GM20000 (cell line): ENCODE data around the gene MYBBP1A.

Experiments
- DNase-seq: peaks from one replicate; pipeline ENCODE4 v3.0.0; 2012; ENCODE audit warnings: low spot score
- TF ChIP-seq, protein P1 (sequence below): IDR thresholded peaks from 2 replicates; pipeline ENCODE4 v1.5.1; 2012; ENCODE audit warnings: mild to moderate bottlenecking, control low read depth; ENCODE audit errors: extremely low read depth, missing control alignments

The MYBBP1A gene

GRCh38 chr17:4516735-4517134 lies 38.4 kb downstream of the MYBBP1A start:
- DNase-seq: no peak
- TF ChIP-seq, protein P1, sequence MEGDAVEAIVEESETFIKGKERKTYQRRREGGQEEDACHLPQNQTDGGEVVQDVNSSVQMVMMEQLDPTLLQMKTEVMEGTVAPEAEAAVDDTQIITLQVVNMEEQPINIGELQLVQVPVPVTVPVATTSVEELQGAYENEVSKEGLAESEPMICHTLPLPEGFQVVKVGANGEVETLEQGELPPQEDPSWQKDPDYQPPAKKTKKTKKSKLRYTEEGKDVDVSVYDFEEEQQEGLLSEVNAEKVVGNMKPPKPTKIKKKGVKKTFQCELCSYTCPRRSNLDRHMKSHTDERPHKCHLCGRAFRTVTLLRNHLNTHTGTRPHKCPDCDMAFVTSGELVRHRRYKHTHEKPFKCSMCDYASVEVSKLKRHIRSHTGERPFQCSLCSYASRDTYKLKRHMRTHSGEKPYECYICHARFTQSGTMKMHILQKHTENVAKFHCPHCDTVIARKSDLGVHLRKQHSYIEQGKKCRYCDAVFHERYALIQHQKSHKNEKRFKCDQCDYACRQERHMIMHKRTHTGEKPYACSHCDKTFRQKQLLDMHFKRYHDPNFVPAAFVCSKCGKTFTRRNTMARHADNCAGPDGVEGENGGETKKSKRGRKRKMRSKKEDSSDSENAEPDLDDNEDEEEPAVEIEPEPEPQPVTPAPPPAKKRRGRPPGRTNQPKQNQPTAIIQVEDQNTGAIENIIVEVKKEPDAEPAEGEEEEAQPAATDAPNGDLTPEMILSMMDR: no peak

DNA sequence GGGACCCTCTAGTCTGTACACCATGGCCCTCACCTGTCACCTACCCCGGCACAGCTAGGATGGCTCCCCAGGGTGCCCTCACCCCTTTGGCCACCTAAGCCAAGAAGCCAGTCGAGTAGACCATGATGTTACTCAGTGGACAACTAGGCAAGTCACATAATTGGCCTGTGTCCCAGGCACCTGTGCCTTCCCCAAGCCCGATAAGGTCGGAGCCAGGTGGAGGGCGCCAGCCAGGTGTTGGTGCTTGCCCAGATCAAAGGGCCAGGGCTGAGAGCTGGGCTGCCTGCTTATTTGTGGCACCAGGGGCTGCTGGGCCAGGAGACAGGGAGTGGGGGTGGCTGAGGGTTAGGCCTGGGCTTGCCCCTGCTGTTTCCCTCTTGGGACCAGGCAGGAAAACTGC lies 39.7 kb downstream of the MYBBP1A start:
- TF ChIP-seq, protein P1: no peak
- DNase-seq: no peak

GRCh38 chr17:4514779-4515178 lies 40.4 kb downstream of the MYBBP1A start:
- DNase-seq: no peak
- TF ChIP-seq, protein P1: no peak

GRCh38 chr17:4514206-4514605 lies 41.0 kb downstream of the MYBBP1A start:
- TF ChIP-seq, protein P1: no peak
- DNase-seq: no peak

GRCh38 chr17:4513113-4514032 lies 41.8 kb downstream of the MYBBP1A start:
- TF ChIP-seq, protein P1: no peak
- DNase-seq: no peak

GRCh38 chr17:4512156-4513112 lies 42.8 kb downstream of the MYBBP1A start:
- DNase-seq: no peak
- TF ChIP-seq, protein P1: no peak
